HUES48 (cell line): ENCODE data around the gene LRFN4.

ENCODE experiments used
- H3K27ac ChIP-seq: one replicate; pipeline ENCODE4 v1.7.0; 2013; ENCODE audit warnings: low read depth, low read length, inconsistent platforms
- H3K27me3 ChIP-seq: 2 replicates; pipeline ENCODE4 v1.6.1; 2013; ENCODE audit warnings: mild to moderate bottlenecking, low read length; ENCODE audit not compliant: control insufficient read depth, insufficient read depth
- H3K36me3 ChIP-seq: 2 replicates; pipeline ENCODE4 v1.6.1; 2013; ENCODE audit warnings: low read length; ENCODE audit not compliant: control insufficient read depth, insufficient read depth
- H3K4me1 ChIP-seq: 2 replicates; pipeline ENCODE4 v1.6.1; 2013; ENCODE audit warnings: mild to moderate bottlenecking, low read length; ENCODE audit not compliant: control insufficient read depth, insufficient read depth
- H3K4me3 ChIP-seq: 2 replicates; pipeline ENCODE4 v1.5.1; 2013; ENCODE audit warnings: mild to moderate bottlenecking, low read depth, low read length
- H3K9ac ChIP-seq: 2 replicates; pipeline ENCODE4 v1.6.1; 2013; ENCODE audit warnings: mild to moderate bottlenecking, low read depth, low read length, moderate library complexity
- H3K9me3 ChIP-seq: 2 replicates; pipeline ENCODE4 v1.6.1; 2013; ENCODE audit warnings: low read length; ENCODE audit not compliant: control insufficient read depth, insufficient read depth

Gene LRFN4

GRCh38 chr11:66845876-66846212, 11.0 kb upstream of the LRFN4 start:
- Histone ChIP-seq H3K4me3 (no peak overlapping the region), H3K27me3 (no peaks in the 10 kb centered on the region), H3K27ac (no peak overlapping the region), H3K9me3 (no peaks in the 10 kb centered on the region), H3K9ac (no peak overlapping the region), H3K4me1 (peaks cover 5% of the 10 kb centered on the region; the same call in 1 of the 2 replicates), H3K36me3 (peaks cover 56% of the 10 kb centered on the region)

- Histone ChIP-seq H3K27ac (no peak overlapping the region), H3K9me3 (no peaks in the 10 kb centered on the region), H3K27me3 (no peaks in the 10 kb centered on the region), H3K36me3 (peaks cover 51% of the 10 kb centered on the region), H3K9ac (no peak overlapping the region), H3K4me3 (no peak overlapping the region), H3K4me1 (peaks cover 5% of the 10 kb centered on the region; the same call in 1 of the 2 replicates)
Measured at GRCh38 chr11:66846671-66847091, 10.2 kb upstream of the LRFN4 start.

GRCh38 chr11:66847461-66848232, 9.2 kb upstream of the LRFN4 start:
- Histone ChIP-seq H3K4me3 (no peak overlapping the region), H3K27me3 (no peaks in the 10 kb centered on the region), H3K4me1 (peaks cover 5% of the 10 kb centered on the region; the same call in 1 of the 2 replicates), H3K9me3 (no peaks in the 10 kb centered on the region), H3K27ac (no peak overlapping the region), H3K9ac (no peak overlapping the region), H3K36me3 (peaks cover 50% of the 10 kb centered on the region)

- H3K27ac ChIP-seq = no peak overlapping the region
- no peak overlapping the region for H3K9ac ChIP-seq
- H3K9me3 ChIP-seq = no peaks in the 10 kb centered on the region
- peaks cover 5% of the 10 kb centered on the region; the same call in 1 of the 2 replicates for H3K4me1 ChIP-seq
- no peaks in the 10 kb centered on the region for H3K27me3 ChIP-seq
- H3K36me3 ChIP-seq = peaks cover 50% of the 10 kb centered on the region
- H3K4me3 ChIP-seq = no peak overlapping the region
Measured at GRCh38 chr11:66848671-66849500, 8.0 kb upstream of the LRFN4 start.

- Histone ChIP-seq H3K9ac (no peak overlapping the region), H3K9me3 (no peaks in the 10 kb centered on the region), H3K27ac (no peak overlapping the region), H3K36me3 (peaks cover 46% of the 10 kb centered on the region), H3K4me3 (no peak overlapping the region), H3K27me3 (no peaks in the 10 kb centered on the region), H3K4me1 (no peaks in the 10 kb centered on the region)
Measured at GRCh38 chr11:66849501-66850234, 7.2 kb upstream of the LRFN4 start.

GRCh38 chr11:66850235-66850587, 6.7 kb upstream of the LRFN4 start:
- Histone ChIP-seq H3K27me3 (no peaks in the 10 kb centered on the region), H3K9me3 (no peaks in the 10 kb centered on the region), H3K9ac (no peak overlapping the region), H3K4me3 (no peak overlapping the region), H3K27ac (no peak overlapping the region), H3K36me3 (peaks cover 41% of the 10 kb centered on the region), H3K4me1 (no peaks in the 10 kb centered on the region)

- Histone ChIP-seq H3K27ac (no peak overlapping the region), H3K9ac (no peak overlapping the region), H3K4me1 (peaks cover 3% of the 10 kb centered on the region), H3K27me3 (no peaks in the 10 kb centered on the region), H3K4me3 (no peak overlapping the region), H3K9me3 (no peaks in the 10 kb centered on the region), H3K36me3 (peaks cover 36% of the 10 kb centered on the region)
Measured at GRCh38 chr11:66850588-66851238, 6.2 kb upstream of the LRFN4 start.

- H3K27ac ChIP-seq = no peak overlapping the region
- no peaks in the 10 kb centered on the region for H3K9me3 ChIP-seq
- peaks cover 4% of the 10 kb centered on the region for H3K4me1 ChIP-seq
- peaks cover 31% of the 10 kb centered on the region for H3K36me3 ChIP-seq
- H3K27me3 ChIP-seq = no peaks in the 10 kb centered on the region
- H3K9ac ChIP-seq = no peak overlapping the region
- no peak overlapping the region for H3K4me3 ChIP-seq
Measured at GRCh38 chr11:66851239-66851596, 5.6 kb upstream of the LRFN4 start.

- H3K9me3 ChIP-seq = no peaks in the 10 kb centered on the region
- peaks cover 24% of the 10 kb centered on the region for H3K36me3 ChIP-seq
- peaks cover 4% of the 10 kb centered on the region for H3K4me1 ChIP-seq
- no peaks in the 10 kb centered on the region for H3K27me3 ChIP-seq
- no peak overlapping the region for H3K27ac ChIP-seq
- no peak overlapping the region for H3K9ac ChIP-seq
- H3K4me3 ChIP-seq = no peak overlapping the region
Measured at GRCh38 chr11:66851698-66852465, 5.0 kb upstream of the LRFN4 start.
